Measurements from ENCODE around the gene SESN2. TPM values are rescaled to one million over a fixed set of nuclear protein-coding genes. Genes with fewer than 3 reads are reported as not detected.

The SESN2 gene, protein sequence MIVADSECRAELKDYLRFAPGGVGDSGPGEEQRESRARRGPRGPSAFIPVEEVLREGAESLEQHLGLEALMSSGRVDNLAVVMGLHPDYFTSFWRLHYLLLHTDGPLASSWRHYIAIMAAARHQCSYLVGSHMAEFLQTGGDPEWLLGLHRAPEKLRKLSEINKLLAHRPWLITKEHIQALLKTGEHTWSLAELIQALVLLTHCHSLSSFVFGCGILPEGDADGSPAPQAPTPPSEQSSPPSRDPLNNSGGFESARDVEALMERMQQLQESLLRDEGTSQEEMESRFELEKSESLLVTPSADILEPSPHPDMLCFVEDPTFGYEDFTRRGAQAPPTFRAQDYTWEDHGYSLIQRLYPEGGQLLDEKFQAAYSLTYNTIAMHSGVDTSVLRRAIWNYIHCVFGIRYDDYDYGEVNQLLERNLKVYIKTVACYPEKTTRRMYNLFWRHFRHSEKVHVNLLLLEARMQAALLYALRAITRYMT
- total RNA-seq (2.6 TPM), polyA plus RNA-seq (ENCODE audit: insufficient read depth in 1 of 8, insufficient read length in 8 of 8, low replicate concordance in 1 of 8) (1 to 10 TPM; 3.2 to 5.0 (median 3.8) TPM)
- long read RNA-seq, donor 1: 0 reads
- long read RNA-seq, donor 2: 0 reads
- long read RNA-seq, donor 3, partial matches to known transcripts: 0 of 2 reads
- long read RNA-seq, donor 3, other reads (novel, unspliced or antisense): 0 of 2 reads
- long read RNA-seq, donor 4, partial matches to known transcripts: 0 of 1 reads
- long read RNA-seq, donor 4, other reads (novel, unspliced or antisense): 0 of 1 reads
- long read RNA-seq, donor 5, partial matches to known transcripts: 0 of 2 reads
- long read RNA-seq, donor 5, other reads (novel, unspliced or antisense): 0 of 2 reads
- long read RNA-seq, donor 6, partial matches to known transcripts: 0 of 4 reads
- long read RNA-seq, donor 6, other reads (novel, unspliced or antisense): 0 of 4 reads
- long read RNA-seq, donor 7: 0 reads
- long read RNA-seq, donor 8: 0 reads
- long read RNA-seq, donor 9: 0 reads
- long read RNA-seq, donor 10, partial matches to known transcripts: 0 of 1 reads
- long read RNA-seq, donor 10, other reads (novel, unspliced or antisense): 0 of 1 reads
- long read RNA-seq, donor 11: 0 reads

DNA sequence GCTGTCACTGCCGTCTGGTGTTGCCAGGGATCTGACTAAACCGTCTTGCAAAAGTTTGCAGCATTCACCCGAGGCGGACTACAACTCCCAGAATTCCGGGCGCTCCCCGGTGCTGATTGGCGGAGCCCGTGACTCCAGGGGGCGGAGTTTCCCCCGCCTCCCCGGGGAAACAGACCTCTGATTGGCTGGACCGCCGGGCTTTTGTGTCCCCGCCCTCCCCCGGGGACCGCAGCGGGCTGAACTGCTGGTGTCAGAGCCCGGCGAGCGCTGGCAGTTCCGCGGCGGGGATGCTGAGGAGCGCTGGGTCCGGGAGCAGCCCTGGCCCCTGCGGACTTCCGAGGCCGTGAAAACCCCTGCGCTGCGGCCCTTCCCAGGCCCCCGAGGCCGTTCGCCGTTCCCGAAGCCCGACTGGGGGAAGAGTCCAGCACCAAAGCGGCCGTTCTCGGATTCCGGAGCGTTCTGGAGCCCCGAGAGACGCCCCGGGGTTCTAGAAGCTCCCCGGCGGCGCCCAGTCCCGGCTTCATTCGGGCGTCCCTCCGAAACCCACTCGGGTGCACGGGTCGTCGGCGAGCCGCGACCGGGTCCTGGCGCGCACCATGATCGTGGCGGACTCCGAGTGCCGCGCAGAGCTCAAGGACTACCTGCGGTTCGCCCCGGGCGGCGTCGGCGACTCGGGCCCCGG is at the start of gene SESN2:
Gene SESN2, plus strand, starts transcription at position 267 of the 682 bp plus-strand sequence. Its CDS starts 330 bp downstream, at position 597.
- Histone ChIP-seq H3K4me3 (ENCODE audit: low read length) (peak within 1 kb of the TSS; percentile 98), H3K4me1 (ENCODE audit: control insufficient read depth, insufficient read depth, low read length) (peaks cover 9% of the 10 kb centered on the region), H3K27ac (ENCODE audit: low read length) (peak within 1 kb of the TSS; percentile 93), H3K27me3 (ENCODE audit: control insufficient read depth, insufficient read depth, low read length) (peaks cover 5% of the 10 kb centered on the region), H3K9me3 (replicated peaks; ENCODE audit: control insufficient read depth, low read depth, low read length) (no peaks in the 10 kb centered on the region), H3K36me3 (ENCODE audit: control insufficient read depth, insufficient read depth, low read length) (no peaks in the 10 kb centered on the region)
- peak; percentile 99 for DNase-seq
- under 1% methylated on average over 76 of the region's 76 CpGs for WGBS (ENCODE audit: insufficient coverage)

DNA sequence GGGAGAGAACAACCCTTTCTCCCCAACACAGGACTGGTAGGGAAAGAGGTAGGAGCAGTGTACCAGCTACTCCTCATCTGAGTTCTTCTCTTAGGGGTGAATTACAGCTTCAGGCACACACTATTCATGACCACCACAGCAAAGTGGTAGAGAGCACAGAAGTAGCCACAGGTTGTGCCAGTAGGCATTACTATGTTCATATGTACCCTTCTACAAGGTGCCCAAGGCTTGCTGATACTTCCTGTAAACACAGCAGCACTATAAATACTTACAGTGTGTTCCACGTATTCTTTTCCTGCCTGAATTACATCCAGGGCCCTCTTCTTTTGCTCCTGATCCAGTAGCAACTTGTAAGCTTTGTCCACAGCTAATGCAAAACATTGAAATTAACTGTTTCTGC is 49.6 kb upstream of the SESN2 start:
- Histone ChIP-seq H3K9me3 (replicated peaks; ENCODE audit: control insufficient read depth, low read depth, low read length) (no peaks in the 10 kb centered on the region), H3K27ac (ENCODE audit: low read length) (no peak overlapping the region), H3K4me3 (ENCODE audit: low read length) (no peak overlapping the region), H3K27me3 (ENCODE audit: control insufficient read depth, insufficient read depth, low read length) (no peaks in the 10 kb centered on the region), H3K4me1 (ENCODE audit: control insufficient read depth, insufficient read depth, low read length) (no peaks in the 10 kb centered on the region), H3K36me3 (ENCODE audit: control insufficient read depth, insufficient read depth, low read length) (peaks cover 38% of the 10 kb centered on the region)
- no peak for DNase-seq
- WGBS (ENCODE audit: insufficient coverage): 64% methylated on average over 1 of the region's 1 CpG

DNA sequence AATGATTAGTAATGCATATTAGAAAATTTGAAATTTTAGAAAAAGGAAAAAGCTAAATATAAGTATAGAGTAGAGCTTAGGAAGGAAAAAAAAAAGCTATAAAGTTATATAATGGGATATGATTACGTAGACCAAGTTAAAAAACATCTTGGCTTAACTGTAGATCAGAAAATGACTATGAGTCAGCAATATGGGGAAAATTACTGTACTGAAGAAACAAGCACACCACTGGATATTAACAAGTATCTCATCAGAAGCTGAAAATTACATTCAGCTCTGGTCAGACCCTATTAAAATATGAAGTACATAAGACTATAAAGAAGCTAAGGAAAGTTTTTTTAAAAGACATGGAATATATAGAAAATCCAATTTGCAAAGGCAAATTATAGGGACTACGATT is 46.0 kb upstream of the SESN2 start:
- 100% methylated on average over 1 of the region's 2 CpGs for WGBS (ENCODE audit: insufficient coverage)
- Histone ChIP-seq H3K36me3 (ENCODE audit: control insufficient read depth, insufficient read depth, low read length) (peaks cover 28% of the 10 kb centered on the region), H3K4me3 (ENCODE audit: low read length) (no peak overlapping the region), H3K9me3 (replicated peaks; ENCODE audit: control insufficient read depth, low read depth, low read length) (no peaks in the 10 kb centered on the region), H3K4me1 (ENCODE audit: control insufficient read depth, insufficient read depth, low read length) (no peaks in the 10 kb centered on the region), H3K27me3 (ENCODE audit: control insufficient read depth, insufficient read depth, low read length) (no peaks in the 10 kb centered on the region), H3K27ac (ENCODE audit: low read length) (no peak overlapping the region)
- no peak for DNase-seq

DNA sequence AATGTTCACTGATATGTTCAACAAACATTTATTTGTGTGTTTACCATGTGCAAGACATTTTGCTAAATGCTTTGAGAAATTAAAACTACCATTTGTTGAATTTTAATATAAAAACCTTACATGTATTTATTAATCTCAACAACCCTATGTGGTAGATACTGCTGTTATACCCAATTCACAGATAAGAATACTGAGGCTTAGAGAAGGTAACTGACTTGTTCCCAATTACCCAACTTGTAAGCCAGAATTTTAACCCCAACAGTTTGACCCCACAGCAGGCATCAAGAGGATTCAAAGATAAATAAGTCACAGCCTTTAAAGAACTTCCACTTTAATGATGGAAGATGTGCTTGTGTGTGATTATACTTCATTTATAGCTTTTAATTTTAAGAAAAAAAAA is 30.2 kb upstream of the SESN2 start:
- no peak for DNase-seq
- H3K27ac ChIP-seq (ENCODE audit: low read length): no peak overlapping the region
- H3K27me3 ChIP-seq (ENCODE audit: control insufficient read depth, insufficient read depth, low read length): no peaks in the 10 kb centered on the region
- H3K4me3 ChIP-seq (ENCODE audit: low read length): no peak overlapping the region
- peaks cover 30% of the 10 kb centered on the region for H3K36me3 ChIP-seq (ENCODE audit: control insufficient read depth, insufficient read depth, low read length)
- peaks cover 8% of the 10 kb centered on the region for H3K4me1 ChIP-seq (ENCODE audit: control insufficient read depth, insufficient read depth, low read length)
- H3K9me3 ChIP-seq (replicated peaks; ENCODE audit: control insufficient read depth, low read depth, low read length): no peaks in the 10 kb centered on the region

DNA sequence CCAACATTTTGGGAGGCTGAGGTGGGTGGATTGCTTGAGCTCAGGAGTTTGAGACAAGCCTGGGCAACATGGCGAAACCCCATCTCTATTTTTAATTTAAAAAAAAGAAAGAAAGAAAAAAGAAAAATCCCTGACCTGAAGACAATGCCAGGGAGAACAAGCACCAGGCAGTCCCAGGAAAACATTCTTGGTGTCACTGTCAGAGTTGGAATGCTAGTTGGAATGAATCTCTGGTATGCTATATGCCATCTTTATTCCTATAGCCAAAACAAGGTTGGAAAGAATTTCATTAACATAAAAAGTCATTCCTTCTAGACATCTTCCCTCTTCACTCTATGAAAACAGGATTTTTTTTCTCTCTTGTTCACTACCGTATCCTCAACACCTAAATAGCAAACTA is 29.3 kb upstream of the SESN2 start:
- H3K4me3 ChIP-seq (ENCODE audit: low read length): no peak overlapping the region
- peaks cover 8% of the 10 kb centered on the region for H3K4me1 ChIP-seq (ENCODE audit: control insufficient read depth, insufficient read depth, low read length)
- DNase-seq: no peak
- no CpG with 5 or more reads among the region's 2 CpGs for WGBS (ENCODE audit: insufficient coverage)
- H3K27ac ChIP-seq (ENCODE audit: low read length): no peak overlapping the region
- no peaks in the 10 kb centered on the region for H3K27me3 ChIP-seq (ENCODE audit: control insufficient read depth, insufficient read depth, low read length)
- peaks cover 25% of the 10 kb centered on the region for H3K36me3 ChIP-seq (ENCODE audit: control insufficient read depth, insufficient read depth, low read length)
- H3K9me3 ChIP-seq (replicated peaks; ENCODE audit: control insufficient read depth, low read depth, low read length): no peaks in the 10 kb centered on the region

DNA sequence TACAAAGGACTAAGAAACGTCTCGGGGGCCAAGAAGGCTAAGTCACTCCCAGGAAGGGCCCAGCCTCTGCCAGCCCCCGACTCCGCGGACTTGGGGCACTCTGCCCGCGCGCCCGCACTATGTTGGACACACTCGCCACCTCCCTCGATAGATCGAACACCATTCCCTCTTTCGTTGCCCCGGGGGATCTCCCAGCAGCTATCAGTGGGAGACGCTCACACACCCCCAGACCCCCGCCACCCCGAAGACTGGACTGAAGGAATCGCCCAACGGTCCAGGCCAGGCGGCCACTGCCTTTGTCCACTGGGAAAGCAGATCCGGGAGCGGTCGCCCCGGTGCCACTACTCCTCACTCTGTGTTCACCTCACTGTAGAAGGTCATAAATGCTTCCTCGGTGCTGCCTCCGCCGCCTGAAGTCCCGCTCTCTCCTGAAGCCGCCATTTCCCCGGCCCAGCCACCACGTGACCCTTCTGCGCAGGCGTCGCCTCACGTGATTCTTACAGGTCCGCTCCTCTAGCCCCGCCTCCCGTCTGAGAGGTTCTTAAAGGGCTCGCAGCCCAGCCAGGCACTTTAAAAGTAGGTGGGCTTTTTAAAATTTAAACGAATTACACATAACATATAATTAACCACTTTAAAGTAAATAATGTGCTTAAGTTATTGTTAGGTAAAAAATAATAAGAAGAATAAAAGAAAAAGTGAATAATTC is 26.6 kb upstream of the SESN2 start, which contains the start of gene DNAJC8:
Gene DNAJC8, minus strand, starts transcription at position 472 of the 706 bp plus-strand sequence. Its CDS starts 31 bp downstream, at position 441.
- Histone ChIP-seq H3K27ac (ENCODE audit: low read length) (peak within 1 kb of the TSS; percentile 77), H3K9me3 (replicated peaks; ENCODE audit: control insufficient read depth, low read depth, low read length) (no peaks in the 10 kb centered on the region), H3K36me3 (ENCODE audit: control insufficient read depth, insufficient read depth, low read length) (peaks cover 12% of the 10 kb centered on the region), H3K4me1 (ENCODE audit: control insufficient read depth, insufficient read depth, low read length) (peaks cover 21% of the 10 kb centered on the region), H3K4me3 (ENCODE audit: low read length) (peak within 1 kb of the TSS; percentile 98), H3K27me3 (ENCODE audit: control insufficient read depth, insufficient read depth, low read length) (no peaks in the 10 kb centered on the region)
- peak; percentile 98 for DNase-seq
- WGBS (ENCODE audit: insufficient coverage): 0% methylated on average over 31 of the region's 40 CpGs

DNA sequence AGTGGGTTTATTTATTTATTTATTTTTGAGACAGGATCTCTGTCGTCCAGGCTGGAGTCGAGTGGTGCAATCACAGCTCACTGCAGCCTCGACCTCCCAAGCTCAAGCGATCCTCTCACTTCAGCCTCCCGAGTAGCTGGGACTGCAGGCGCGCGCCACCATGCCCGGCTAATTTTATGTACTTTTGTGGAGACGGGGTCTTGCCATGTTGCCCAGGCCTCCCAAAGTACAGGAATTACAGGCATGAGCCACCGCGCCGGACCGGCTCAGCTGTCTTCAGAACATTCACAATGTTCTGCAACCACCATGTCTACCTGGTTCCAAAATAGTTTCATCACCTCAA is 26.1 kb upstream of the SESN2 start:
- 78% methylated on average over 10 of the region's 14 CpGs for WGBS (ENCODE audit: insufficient coverage)
- Histone ChIP-seq H3K9me3 (replicated peaks; ENCODE audit: control insufficient read depth, low read depth, low read length) (no peaks in the 10 kb centered on the region), H3K27ac (ENCODE audit: low read length) (no peak overlapping the region), H3K4me3 (ENCODE audit: low read length) (peak overlapping the region; percentile 98), H3K4me1 (ENCODE audit: control insufficient read depth, insufficient read depth, low read length) (peaks cover 21% of the 10 kb centered on the region), H3K36me3 (ENCODE audit: control insufficient read depth, insufficient read depth, low read length) (peaks cover 13% of the 10 kb centered on the region), H3K27me3 (ENCODE audit: control insufficient read depth, insufficient read depth, low read length) (no peaks in the 10 kb centered on the region)
- no peak for DNase-seq

DNA sequence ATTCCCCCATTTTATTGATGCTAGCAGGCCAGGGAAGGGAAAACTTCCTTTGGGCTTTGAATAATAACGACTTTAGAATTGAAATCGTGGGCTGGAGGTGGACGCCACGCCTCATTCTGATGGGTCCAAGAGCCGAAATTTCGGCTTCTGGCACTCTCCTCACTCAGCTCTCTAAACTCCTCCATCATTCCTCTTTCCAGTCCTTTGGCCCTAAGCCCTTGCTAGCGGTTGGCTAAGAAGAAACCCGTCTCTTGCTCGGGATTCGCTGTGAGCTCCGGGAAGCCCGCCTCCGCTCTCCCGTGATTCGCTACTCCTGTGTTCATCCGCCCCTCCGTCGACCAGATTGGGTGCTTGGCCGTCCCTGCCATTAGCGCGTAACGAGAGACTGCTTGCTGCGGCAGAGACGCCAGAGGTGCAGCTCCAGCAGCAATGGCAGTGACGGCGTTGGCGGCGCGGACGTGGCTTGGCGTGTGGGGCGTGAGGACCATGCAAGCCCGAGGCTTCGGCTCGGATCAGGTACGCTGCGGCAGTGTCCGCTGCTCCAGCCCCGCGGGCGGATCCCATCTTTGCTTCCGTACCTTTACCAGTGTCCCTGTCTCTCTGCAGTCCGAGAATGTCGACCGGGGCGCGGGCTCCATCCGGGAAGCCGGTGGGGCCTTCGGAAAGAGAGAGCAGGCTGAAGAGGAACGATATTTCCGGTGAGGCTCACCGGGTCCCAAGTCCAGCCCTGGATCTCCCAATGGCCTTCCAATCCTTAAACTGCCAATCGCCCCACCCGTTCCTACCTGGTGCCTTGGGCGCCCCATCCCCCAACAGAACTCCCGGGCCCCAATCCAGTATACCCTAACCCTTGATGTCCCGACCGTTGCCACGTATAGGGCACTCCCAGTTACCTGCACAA is 23.3 kb upstream of the SESN2 start, which contains the start of gene ATP5IF1:
Gene ATP5IF1, plus strand, starts transcription at position 370 of the 901 bp plus-strand sequence. Its CDS starts 60 bp downstream, at position 430.
- Histone ChIP-seq H3K27ac (ENCODE audit: low read length) (peak within 1 kb of the TSS; percentile 85), H3K4me3 (ENCODE audit: low read length) (peak within 1 kb of the TSS; percentile 76), H3K27me3 (ENCODE audit: control insufficient read depth, insufficient read depth, low read length) (no peaks in the 10 kb centered on the region), H3K36me3 (ENCODE audit: control insufficient read depth, insufficient read depth, low read length) (peaks cover 6% of the 10 kb centered on the region), H3K4me1 (ENCODE audit: control insufficient read depth, insufficient read depth, low read length) (peaks cover 21% of the 10 kb centered on the region), H3K9me3 (replicated peaks; ENCODE audit: control insufficient read depth, low read depth, low read length) (no peaks in the 10 kb centered on the region)
- under 1% methylated on average over 51 of the region's 60 CpGs for WGBS (ENCODE audit: insufficient coverage)
- DNase-seq: peak; percentile 100

Measured in muscle of leg (tissue), 16 donors.